Central memory CD4-positive, alpha-beta T cell (primary cell): ENCODE measurements around the gene KLHL35.
A peak's percentile ranks its signal among the peaks of the same experiment; 100 is the strongest.
"Not testable (repeated sequence)": the region's sequence is repeated elsewhere in the genome, so short reads cannot be mapped to it uniquely, and the experiment has no call there.

ENCODE experiments used
- DNase-seq: peaks from one replicate; pipeline ENCODE4 v3.0.0; 2022

KLHL35 gene

GRCh38 chr11:75423721-75424120 lies 9.3 kb downstream of the KLHL35 start:
- no peak for DNase-seq

- DNase-seq, result no peak
These were observed 10.5 kb downstream of the KLHL35 start for GRCh38 chr11:75422248-75423231.

DNA sequence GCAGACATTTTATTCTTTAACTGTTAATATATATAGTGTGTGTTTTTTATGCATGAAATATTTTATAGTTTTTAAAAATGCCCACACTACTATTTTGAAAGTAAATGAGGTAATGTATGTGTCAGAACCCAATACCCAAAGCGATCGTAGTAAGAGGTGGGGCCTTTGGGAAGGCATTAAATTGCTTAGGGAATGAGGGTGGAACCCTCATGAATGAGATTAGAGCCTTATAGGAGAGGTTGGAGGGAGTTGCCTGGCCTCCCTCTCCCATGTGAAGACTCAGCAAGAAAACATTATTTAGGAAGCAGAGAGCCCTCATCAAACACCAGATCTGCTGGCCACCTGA lies 11.1 kb downstream of the KLHL35 start:
- DNase-seq, result no peak

DNA sequence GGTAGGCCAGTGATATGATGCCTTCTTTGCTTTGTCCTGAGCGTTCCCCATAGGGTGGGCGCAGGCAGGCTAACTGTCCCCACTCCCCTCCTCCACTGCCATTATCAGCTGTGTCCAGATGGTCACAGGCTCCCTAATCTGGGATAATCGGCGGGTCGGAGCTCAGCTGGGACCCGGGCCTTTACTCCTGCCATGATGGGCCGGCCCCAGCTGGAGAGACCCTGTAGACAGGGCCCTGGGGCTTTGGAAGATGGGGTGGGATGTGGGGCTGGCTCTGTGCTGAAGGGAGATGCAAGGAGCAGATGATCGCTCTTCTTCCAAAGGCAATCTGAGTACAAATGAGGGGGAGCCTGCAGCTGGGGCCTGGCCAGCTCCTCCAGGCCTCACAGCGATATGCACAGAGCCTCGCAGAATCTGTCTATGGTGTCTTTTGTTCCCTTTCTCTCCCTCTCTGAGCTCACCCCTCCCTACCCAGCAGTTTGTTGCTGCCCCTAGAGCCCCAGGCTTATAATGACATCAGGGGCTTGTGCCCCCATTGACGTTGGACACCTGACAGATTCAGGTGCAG lies 11.9 kb downstream of the KLHL35 start:
- DNase-seq, result no peak

DNA sequence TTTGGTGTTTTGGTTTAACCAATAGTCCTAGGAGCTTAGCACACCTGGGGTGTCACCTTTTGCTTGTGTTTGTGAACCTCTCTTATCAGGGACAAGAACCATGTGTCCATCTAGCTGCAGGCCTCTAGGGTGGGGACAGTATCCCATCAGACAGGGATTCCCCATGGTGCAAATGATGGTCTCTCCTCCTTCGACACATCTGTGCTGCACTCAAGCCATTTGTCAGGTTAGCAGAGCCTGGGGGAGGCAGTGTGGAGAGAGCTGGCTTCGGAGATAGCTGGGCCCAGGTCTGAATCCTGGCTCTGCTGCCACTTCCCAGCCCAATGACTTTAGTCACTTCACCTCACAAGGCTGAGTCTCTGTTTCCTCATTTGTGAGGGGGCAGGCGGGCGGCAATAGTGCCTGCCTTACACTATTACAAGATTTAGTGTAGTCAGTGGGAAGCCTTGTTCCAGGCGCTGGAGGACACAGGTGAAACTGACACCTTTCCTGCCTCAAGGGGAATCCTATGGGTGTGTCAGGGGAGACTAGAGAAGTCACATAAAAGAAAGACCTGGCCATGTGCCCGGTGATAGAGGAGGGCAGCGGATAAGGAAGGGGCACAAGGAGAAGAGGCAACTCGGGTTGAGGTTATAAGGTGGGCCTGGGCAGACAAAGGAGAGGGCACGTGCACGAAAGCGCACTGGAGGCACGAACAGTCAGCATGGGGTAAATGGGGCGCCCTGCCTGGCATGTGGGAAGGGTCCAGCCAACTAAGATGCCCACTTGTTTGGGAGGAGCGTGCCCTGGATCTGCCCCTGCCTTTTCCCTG lies 12.6 kb downstream of the KLHL35 start:
- DNase-seq, result no peak

DNA sequence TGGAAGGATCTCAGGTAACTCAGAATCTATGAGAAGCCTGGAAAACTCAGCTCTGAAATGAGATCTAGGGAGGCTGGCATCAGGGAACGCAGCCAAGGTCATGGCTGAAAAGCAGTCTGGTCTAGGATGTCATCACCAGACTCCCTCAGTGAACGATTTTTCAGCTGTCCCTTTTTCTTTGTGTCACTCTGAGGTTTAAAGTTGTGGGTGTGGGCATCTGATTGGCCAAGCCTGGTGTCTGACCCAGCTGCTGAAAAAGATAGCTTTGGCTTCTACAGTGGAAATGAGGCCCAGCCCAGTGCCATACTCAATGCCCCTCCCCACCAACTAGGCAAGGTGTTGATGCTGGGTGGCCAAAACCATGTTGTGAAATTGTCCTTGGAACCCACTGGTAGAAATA lies 19.1 kb downstream of the KLHL35 start:
- no peak for DNase-seq

GRCh38 chr11:75413146-75413545 lies 19.9 kb downstream of the KLHL35 start:
- DNase-seq, result not testable (repeated sequence)

DNA sequence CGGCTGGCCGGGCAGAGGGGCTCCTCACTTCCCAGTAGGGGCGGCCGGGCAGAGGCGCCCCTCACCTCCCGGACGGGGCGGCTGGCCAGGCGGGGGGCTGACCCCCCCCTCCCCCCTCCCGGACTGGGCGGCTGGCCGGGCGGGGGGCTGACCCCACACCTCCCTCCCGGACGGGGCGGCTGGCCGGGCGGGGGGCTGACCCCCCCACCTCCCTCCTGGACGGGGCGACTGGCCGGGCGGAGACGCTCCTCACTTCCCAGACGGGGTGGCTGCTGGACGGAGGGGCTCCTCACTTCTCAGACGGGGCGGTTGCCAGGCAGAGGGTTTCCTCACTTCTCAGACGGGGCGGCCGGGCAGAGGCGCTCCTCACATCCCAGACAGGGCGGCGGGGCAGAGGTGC lies 23.0 kb downstream of the KLHL35 start:
- not testable (repeated sequence) for DNase-seq

- DNase-seq, result no peak
These were observed 24.1 kb downstream of the KLHL35 start for GRCh38 chr11:75408957-75409219.

GRCh38 chr11:75406338-75406777 lies 26.6 kb downstream of the KLHL35 start:
- no peak for DNase-seq

- DNase-seq, result no peak
These were observed 28.9 kb downstream of the KLHL35 start for GRCh38 chr11:75403983-75404658.

DNA sequence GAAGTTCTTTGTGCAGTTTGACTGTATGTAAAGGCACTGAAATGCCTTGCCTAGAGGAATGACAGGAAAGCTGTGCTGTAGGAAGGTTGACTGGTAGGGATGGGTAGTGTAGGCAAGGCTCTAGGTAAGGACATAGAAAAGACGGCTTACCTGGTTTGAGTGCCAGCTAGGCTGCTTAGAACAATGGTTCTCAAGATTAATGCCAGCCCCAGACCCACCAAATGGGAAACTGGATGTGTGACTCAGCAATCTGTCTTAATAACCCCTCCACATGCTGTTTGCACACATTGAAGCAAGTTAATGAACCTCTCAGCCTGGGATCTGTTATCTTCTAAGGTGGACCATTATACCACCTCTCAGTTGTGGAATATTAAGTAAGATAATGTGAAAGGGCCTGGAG lies 30.0 kb downstream of the KLHL35 start:
- no peak for DNase-seq

DNA sequence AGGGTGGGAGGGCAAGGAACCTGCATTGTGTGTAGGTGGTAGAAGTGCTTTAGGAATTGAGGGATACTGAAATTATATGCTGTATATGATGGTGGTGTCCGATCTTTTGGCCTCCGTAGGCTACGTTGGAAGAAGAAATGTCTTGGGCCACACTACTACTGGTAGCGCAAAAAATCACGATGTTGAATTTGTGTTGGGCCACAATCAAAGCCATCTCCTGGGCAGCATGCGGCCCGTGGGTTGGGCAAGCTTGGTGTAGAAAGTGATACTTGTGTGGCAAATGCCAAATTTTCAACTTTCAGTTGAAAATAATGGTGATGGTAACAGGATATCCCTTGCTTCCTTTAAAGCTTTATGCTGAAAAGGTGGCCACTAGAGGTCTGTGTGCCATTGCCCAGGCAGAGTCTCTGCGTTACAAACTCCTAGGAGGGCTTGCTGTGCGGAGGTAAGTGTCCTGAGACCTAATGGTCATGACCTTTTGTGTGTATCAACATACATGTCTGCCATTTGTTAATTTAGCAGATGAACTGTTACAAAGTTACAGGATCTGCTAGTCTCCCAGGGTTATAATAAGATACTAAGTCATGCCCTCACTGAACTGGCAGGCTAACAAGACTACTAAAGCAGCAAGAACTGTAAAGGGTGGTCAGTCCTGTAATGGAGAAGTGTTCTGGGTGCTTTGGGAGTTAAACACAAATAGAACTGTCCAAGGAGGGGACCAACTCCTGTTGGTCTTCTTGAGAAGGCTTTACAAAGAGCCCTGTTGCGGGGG lies 30.8 kb downstream of the KLHL35 start:
- DNase-seq, result no peak

GRCh38 chr11:75400146-75400865 lies 32.7 kb downstream of the KLHL35 start:
- peak; percentile 28 for DNase-seq

GRCh38 chr11:75399344-75400145 lies 33.5 kb downstream of the KLHL35 start, which contains the start of gene RPS3:
TSS of gene RPS3 (plus strand) at chr11:75399518. CDS start at chr11:75399548, 30 bp downstream.
- DNase-seq, result peak; percentile 86

DNA sequence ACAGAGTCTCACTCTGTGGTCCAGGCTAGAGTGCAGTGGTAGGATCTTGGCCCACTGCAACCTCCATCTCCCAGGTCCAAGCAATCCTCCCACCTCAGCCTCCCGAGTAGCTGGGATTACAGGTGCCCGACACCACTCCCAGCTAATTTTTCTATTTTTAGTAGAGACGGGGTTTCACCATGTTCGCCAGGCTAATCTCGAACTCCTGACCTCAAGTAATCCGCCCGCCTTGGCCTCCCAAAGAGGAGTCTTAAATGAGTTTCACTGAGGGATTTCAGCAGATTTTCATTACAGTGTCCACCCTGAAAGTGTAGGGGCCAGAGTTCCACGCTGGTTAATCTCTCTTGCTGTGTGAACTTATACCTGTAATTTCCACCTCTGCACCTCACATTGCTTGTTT lies 34.1 kb downstream of the KLHL35 start:
- no peak for DNase-seq

GRCh38 chr11:75394085-75394840 lies 38.7 kb downstream of the KLHL35 start:
- DNase-seq, result no peak

GRCh38 chr11:75389925-75390324 lies 43.1 kb downstream of the KLHL35 start:
- no peak for DNase-seq

DNA sequence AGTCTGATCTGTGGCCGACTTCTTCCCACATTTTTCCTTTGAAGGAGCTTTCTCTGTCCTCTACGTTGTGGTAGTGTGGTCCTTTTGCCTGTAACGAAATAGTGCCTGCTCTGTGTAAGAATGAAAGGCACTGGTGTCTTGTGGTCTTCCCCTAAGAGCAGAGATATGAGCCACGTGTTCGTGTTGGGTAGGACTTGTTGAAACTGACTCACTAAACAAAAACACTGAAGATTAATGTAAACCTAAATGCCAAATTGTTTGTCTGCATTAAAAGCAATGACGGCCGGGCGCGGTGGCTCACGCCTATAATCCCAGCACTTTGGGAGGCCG lies 43.8 kb downstream of the KLHL35 start:
- DNase-seq, result no peak
